GM21723 (cell line): ENCODE results near the gene CA12.
"Not testable (repeated sequence)": the region's sequence is repeated elsewhere in the genome, so short reads cannot be mapped to it uniquely, and the experiment has no call there.

Experiments used
- ATAC-seq: cut with Tn5 transposase; IDR thresholded peaks from one replicate; pipeline ENCODE4 v1.9.1; 2021; ENCODE audit warnings: mild to moderate bottlenecking, moderate library complexity; ENCODE audit not compliant: unreplicated experiment

The CA12 gene

DNA sequence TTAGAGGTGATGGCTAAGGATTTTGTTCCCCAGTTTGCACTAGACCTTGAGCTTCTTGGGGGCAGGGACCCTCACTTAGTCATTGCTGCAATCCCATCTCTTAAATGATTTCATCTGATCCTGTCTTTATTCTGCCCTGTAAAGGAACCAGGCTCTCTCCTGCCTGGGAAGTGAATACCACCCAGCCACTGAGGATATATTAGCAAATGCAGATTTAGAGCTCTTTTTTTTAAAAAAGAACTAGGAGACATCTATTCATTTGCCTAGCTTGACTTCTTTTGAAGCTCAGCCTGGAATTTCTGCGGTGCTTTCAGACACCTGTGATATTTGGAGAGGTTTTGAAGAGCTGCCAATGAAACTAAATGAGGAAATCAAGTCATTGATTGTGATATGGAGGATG is 41.8 kb downstream of the CA12 start:
- no peak for ATAC-seq

DNA sequence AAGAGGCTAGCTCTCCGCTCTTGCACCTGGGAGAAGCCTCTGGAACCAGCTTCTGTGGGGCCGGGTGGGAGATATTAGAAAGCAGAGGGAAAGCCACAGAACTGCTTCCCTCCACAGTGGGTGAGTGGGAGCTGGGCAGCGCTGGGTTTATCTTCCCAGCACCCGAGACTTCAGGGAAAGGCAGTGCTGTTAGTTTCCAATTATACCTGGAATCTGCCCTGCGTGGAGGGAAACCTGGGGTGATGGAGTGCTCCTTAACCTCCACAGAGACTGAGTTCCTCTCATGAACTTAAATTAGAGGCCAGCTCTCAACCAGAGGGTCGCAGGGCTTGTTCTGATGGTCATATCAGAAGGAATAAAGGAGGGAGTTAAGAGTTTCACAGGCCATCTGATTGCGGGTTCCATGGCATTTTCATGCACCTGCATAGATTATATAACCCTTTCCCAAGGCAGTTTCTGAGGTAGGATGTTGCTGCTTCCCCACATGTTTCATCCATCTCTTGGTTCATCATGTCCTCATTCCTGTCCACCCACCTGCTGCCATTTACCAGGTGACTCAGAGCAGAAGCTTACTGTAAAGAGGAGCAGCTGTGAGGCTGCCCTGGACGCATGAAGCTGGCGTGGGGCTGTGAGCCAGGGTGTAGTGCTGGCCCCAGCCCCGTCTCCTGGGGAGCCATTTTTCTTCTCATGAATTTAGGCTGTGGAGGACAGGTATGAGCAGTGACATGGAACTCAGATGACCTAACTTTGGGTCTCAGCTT is 42.5 kb downstream of the CA12 start:
- no peak for ATAC-seq

DNA sequence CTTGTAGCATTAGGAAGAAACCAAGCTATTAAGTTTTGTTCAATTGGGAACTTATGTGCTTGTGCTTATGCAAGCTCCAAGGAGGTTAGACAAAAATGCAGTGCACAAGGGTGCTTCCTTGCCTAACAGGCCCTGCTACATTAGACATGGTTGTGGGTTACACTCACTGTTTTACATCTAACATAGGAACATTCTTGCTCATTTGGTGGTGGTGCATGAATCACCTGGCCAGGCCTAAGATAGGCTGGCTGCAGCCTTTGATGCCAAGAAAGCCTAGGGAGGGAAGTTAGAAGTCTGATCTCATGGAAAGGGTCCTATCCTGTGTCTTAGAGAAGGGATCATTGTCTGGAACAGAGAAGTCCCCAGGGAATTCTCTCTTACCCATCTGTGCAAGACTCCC is 43.5 kb downstream of the CA12 start:
- no peak for ATAC-seq

DNA sequence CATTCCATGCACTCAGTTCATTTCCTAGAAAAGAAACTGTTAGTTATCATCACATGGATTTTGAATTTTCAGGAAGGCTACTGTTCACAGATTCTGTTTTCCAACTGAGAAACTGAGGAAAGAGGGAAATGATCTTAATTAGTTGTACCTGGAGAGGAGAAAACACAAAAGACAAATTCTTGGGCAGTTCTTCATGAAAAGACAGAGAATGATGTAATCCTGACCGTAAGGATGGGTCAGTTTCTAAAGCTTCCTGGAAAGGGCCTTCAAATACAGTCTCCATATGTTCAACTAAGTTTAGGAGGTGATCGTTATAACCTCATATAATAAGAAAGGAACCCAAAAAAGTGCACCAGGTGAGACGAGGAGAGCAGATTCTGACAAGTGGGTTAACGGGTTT is 44.6 kb downstream of the CA12 start:
- no peak for ATAC-seq

DNA sequence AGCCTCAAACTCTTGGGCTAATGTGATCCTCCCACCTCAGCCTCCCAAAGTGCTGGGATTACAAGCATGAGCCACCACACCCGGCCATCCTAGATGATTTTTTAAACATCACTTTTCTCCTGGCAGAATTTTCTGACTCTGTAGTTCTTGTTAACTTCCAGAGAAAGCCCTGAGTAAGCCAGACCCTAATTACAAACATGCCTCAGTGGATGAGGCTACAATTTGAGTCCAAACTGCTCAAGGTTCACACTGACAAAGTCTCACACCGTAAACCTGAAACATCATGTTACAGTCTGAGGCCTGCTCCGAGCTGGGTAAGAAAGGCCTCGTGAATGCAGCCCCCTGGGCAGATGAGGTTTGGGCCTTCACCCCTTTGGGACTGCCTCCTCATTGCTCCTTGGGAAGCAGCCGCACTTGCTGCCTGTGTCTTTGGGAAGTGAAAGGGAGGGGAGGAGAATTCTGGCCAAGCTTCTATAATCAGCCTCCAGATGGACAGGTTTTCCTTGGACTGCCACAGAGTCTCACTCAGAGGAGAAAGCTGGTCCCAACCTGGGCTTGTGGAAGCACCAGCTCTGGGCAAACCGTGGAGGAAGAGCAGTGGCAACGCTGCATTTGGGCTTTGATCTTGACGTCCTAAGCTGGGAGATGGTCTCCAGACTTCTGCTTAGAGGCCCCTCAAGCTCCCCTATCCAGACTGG is 46.0 kb downstream of the CA12 start:
- no peak for ATAC-seq

DNA sequence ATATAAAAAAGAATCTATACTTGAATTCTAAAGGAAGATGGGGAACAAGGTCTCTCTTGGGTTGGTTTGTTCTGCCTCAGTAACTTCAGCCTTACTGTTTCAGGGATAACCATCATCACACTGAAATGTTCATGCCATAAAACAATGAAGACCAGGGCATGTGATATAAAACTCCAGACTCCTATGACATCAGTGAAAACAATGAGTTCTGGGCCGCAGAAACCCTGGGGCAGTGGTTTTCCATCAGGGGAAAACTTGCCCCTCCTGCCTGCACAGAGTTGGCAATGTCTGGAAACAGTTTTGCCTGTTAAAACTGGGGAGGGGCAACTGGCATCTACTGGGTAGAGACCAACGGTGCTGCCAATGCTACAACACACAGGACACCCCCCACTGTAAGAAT is 46.8 kb downstream of the CA12 start:
- no peak for ATAC-seq

DNA sequence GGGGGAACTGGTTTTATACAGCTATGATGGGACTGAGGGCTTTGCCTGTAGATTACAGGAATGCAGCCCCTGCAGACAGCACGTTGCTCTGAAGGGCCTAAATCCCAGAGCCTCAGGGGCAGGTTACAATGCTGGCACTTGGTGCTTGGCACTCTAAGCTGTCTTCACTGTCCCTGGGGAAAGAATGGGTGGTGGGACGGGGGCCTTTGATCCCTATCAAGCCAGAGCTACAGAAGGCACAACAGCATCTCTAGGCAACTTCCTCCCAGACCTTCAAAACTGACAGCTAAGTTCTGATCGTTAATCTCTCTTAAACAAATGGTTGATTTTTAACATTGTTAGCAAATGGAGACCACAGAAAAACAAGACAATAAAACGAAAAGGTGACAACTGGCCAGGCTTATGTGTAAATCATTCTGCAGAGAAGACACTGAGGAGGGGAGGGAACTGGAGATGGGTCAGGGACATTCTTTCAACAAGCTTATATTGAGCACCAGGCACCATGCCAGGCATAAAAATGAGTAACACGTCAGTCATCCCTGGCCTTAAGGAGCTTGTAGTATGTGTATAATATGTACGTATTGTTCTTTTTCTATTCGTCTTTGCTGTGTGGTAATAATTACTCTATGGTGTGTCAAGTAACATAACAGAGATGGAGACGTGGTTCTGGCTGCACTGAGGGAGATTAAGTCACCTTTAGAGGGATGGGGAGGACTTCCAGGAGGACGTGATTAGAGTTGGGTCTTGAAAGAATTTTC is 49.1 kb downstream of the CA12 start:
- no peak for ATAC-seq

DNA sequence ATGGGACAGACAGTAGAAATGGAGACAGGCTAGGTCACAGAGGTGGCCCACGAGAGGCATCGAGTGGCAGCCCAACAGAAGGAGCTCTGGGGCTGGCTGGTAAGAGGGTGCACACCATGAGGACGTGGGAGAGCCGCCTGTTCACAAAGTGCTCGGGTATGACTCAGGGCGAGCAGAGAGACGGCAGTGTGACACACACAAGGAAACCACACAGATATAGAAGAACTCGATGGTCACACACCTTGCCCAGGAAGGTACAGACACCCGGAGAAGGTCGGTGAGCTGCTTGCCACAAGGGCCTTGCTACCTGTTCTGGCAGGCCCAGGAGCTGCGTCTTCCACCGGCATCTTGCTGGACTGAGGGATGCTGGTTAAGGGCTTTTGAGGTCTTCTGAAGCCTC is 50.2 kb downstream of the CA12 start:
- ATAC-seq: no peak

DNA sequence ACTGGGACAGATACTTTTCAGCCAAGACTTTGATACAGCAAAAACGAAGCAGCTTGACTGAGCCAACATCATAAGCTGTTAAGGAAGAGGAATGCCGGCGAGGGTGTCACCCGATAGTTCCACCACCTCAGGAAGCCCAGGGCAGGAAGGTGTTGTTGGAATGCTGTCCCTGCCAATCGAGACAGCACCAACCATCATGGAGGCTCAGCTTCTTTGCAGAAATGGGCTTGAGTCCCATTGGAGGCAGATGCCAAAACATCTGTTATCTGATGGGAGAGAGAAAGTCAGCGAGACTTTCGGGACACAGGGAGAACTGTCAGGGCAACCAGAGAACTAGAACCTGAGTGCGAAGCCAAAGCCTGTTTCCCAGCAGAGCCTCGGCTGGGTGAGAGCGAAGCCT is 50.7 kb downstream of the CA12 start:
- no peak for ATAC-seq

DNA sequence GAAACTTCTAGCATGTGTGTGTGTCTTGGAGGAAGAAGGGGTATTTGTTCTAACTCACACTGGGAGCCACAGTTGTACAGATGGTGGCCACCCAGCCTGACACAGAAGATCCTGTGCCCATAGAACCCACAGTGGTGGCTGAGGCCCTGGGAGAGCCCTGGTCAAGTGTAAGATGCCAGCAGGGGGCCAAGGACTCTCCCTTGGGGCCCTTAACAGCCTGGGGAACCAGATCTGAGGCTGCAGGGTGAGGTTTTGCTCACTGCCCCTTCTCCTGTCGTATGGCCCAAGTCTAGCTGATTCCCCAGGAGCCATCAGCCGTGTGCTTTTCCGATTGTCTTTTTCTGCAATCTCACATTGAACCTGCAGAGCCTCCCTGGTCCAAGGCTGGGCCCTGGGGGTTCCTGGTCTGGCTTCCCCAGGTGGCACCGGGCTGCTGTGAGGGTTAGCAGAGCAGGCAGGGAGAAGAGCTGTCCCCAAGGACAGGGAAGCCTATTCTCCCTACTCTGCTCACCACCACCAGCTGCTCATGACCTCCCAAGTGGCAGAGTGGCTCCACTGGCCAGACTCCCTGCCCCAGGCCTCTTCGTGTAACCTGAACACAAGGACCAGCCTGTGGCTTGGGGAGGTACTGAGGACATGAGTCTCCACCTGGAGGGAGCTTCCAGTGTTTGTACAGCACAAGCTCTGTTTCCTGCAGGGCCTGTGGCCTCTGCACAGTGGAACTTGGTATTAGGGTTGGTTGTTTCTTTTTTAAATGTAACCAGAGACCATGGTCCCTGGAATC is 51.9 kb downstream of the CA12 start:
- ATAC-seq: no peak

DNA sequence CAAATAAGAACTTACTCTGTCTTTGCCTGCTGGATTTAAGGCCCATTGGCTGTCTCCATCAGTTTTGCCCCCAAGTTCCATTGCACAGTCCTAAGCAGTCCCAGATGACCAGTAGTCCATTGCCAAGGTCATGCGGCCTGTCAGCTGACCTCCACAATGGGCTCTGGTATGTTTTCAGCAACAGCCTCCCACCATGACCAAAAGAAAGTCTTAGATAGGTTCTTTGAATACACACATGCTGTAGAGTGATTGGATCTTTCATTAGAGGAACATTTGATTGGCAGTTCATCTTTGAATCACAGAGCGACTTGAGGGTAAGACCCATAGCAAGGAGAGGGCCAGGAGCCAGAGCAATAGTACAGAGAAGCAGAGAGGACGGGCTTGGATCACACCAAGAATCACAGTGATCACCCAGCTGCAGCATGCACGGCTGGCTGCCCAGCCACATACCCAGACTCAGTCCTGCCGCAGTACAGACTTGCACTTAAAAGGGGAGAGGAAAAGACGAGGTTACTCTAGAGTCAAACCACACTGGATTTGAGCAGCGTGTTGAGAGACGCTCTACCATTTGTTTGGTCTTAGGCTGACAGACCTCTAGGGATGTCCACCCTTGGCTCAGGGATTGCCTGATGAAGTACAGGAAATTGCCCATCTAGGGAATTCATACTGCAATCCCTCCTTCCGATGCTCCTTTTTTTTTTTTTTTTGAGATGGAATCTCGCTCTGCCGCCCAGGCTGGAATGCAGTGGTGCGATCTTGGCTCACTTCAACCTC is 53.8 kb downstream of the CA12 start:
- no peak for ATAC-seq

DNA sequence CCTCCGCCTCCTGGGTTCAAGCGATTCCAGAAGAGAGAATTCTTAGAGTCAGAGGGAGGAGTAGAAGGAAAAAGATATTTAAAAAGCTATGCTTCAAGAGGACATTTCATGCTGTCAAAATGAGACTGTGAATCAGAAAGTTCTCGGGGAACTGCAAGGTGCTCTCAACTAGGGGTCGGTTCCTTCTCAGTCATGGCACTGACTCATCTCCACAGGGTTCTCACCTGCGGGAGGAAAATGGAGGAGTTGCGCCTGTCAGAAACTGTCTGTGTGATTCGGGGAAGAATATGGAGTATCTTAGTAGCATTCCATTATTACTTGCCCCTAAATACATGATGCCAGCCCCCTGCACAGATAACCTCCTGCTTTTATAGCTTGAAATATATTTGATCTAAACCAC is 56.9 kb downstream of the CA12 start:
- ATAC-seq: no peak

DNA sequence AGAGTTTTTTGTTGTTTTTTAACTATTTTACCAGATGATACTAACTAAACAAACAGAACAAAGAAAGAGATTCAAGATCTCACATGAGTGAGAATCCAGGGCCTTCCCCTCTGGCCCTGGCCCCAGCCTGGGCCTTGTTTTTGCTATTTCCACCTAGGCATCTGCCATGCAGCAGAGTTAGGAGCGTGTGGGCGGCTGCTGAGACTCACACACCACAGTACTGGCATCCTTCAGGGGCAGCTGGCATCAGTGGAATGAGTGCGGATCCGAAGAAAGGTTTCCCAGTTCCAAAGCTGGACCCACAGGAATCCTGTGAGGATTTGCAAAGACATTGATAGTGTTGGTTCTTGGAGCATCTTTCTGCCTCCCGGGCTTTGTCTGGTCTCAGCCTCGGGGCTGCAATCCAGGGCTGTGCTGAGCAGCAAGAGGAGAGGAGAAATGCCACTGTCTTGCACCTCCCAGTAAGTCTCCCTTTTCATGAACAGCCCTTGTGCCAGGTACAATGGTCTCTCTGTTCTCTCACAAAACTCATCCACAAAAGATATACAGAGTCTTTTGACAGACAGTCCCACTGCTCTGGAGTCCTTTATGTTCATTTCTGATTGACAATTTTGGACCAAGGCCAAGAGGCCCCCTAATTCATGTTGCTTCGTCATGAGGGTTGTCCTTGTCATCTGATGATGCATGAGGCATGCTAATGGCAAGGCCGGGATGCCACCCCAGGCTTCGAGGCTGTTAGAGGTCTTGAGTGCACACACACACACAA is 57.7 kb downstream of the CA12 start:
- ATAC-seq: no peak

DNA sequence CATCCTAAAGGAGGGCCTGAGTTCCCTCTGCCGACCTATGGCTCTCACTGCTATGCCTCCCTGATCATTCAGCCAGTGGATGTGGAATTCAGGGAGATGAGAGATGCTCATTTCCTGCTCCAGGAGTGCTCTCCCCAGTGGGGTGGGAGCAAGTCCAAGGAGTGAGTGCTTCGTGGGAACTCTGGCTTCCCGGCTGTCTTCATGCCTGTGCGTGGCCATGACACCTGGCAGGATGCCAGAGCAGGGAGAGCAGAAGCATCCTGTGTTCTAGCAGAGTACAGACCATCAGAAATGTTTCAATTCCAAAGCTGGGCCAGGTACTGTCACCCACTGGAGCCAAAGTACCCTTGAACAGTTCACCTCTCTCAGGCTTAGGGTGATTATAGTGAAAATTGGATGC is 59.1 kb downstream of the CA12 start:
- ATAC-seq: no peak

DNA sequence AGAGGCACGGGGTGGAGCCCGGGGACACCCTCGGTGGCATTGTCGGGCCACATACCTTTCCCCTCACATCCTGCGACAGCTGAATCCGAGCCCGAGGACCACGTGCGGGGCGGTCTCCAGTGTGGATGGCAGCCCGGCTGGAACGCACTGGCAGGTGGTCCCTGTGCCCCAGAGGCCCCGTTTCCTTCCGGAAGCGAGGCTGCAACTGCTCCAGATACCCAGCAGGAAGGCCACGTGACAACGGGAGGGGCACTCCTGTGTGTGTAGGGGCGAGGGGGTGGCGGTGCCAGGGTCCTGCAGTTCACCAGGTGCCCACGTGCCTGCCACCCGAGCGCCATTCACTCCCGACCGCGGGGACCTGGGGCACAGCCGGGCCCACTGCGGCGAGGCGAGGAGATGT is 60.2 kb downstream of the CA12 start:
- ATAC-seq: no peak

DNA sequence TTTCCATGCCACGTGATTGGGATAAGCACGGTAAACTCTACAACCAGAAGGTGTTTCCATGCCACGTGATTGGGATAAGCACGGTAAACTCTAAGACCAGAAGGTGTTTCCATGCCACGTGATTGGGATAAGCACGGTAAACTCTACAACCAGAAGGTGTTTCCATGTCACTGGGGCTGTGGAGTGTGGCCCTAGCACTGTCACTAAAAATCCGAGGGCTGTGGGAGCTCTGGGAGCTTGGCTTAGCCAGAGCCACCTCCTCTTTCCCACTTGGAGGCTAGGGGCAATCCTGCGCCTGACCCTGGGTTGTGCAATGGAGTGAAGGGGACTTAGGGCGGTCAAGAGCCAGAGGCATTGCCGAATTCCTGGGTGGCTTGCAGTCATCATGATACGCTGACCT is 60.7 kb downstream of the CA12 start:
- not testable (repeated sequence) for ATAC-seq

DNA sequence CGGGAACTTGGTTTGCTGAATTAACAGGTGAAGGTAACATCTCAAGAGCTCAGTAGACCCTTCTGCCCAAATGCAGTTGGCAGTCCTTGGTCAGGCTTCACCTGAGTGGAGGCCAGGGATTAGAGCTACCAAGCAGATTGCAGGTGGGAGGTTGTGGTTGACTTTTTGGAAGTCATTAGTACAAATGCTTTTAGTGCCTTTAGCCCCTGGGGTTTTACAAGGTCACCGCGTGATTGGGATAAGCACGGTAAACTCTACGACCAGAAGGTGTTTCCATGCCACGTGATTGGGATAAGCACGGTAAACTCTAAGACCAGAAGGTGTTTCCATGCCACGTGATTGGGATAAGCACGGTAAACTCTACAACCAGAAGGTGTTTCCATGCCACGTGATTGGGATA is 61.2 kb downstream of the CA12 start:
- not testable (repeated sequence) for ATAC-seq

DNA sequence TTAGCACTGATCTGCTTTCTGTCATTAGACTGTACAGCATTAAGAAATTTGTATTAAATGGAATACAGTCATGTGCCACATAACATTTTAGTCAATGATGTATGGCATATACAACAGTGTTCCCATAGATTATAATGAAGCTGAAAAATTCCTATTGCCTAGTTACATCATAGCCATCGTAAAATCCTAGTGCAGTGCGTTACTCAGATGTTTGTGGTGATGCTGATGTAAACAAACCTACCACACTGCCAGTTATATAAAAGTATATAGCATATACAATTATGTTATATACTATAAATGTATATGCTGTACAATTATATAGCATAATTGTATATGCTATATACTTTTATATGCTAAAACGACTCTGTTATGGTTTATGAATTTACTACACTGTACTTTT is 62.6 kb downstream of the CA12 start:
- no peak for ATAC-seq

DNA sequence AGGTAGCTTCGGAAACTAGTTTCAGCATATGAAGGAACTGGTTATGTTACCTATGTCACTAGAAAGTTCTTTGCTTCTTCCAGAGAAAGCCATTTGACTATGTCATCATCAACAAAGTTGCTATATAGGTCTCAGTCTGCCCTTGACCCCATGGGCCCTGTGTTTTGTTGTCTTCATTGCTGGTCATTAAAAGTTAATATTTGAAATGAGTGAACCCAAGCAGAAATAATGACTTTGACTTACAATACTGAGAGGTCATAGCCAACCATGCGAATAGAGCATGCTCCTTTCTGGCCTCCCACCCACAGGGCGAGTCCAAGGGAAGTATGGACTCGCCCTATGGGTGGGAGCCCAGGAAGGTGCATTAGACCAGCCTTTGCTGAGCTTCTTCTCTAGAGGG is 63.3 kb downstream of the CA12 start:
- ATAC-seq: no peak

DNA sequence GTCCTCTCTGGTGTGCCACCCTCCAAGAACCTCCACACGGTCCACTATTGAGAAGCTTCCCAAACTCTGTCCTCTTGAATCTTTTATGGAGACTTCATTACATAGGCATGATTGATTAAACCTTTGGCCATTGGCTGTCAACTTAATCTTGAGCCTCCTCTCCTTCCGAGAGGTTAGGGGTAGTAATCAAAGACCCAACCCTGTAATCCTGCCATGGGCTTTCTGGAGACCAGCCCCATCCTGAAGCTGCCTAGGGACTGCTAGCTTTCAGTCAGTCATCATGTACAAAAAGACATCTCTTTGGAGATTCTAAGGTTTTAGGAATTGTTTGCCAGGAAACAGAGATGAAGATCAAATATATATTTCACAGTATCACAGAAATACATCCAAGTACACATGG is 67.2 kb downstream of the CA12 start:
- no peak for ATAC-seq
